Peyer's patch (tissue), 4 donors: ENCODE results near the gene MECR. TPM values are rescaled to one million over a fixed set of nuclear protein-coding genes. Genes with fewer than 3 reads are reported as not detected.

Experiments
- DNase-seq, 3 donors: peaks; one replicate each; pipeline ENCODE4 v3.0.0-alpha.2; 2017 to 2019
- H3K27ac ChIP-seq, 4 donors: fragments of 200-600 bp; sonication (generic); one replicate each; pipeline ENCODE4 v1.5.1; 2016 to 2019
- H3K27me3 ChIP-seq, 2 donors: fragments of 200-600 bp; sonication (generic); one replicate each; pipeline ENCODE4 v1.5.1; 2019
- H3K36me3 ChIP-seq, 3 donors: fragments of 200-600 bp; sonication (generic); one replicate each; pipeline ENCODE4 v1.5.1; 2016 to 2019
- H3K4me1 ChIP-seq, 4 donors: fragments of 200-600 bp; sonication (generic); one replicate each; pipeline ENCODE4 v1.5.1; 2016 to 2019
- H3K4me3 ChIP-seq, 4 donors: fragments of 200-600 bp; sonication (generic); 1 replicate in 3 of 4; 2 replicates in 1 of 4; pipeline ENCODE4 v1.5.1; 2016 to 2019; ENCODE audit warnings: mild to moderate bottlenecking in 1 of 4
- H3K9me3 ChIP-seq, 4 donors: fragments of 200-600 bp; sonication (generic); one replicate each; pipeline ENCODE4 v1.5.1; 2016 to 2019; ENCODE audit warnings: mild to moderate bottlenecking in 1 of 4
- POLR2A ChIP-seq, 2 donors: fragments of 450-650 bp; IDR thresholded peaks; one replicate each; pipeline ENCODE4 v1.5.1; 2017; ENCODE audit warnings: antibody characterized with exemption in 2 of 2, mild to moderate bottlenecking in 2 of 2, moderate library complexity in 2 of 2
- total RNA-seq, 4 donors: library from RNA; depleted of rRNA; stranded (reverse); fragments of >200 nt; gene quantifications; one replicate each; pipeline ENCODE4 v1.1.0, GENCODE V29; 2016
- TF ChIP-seq, protein P1 (sequence below), 6 experiments: fragments of 450-650 bp in 4 of 6; fragments of 200-600 bp in 2 of 6; sonication (generic) in 1 of 6; IDR thresholded peaks; one replicate each; pipeline ENCODE4 v1.5.1; 2017 to 2019; ENCODE audit warnings: antibody characterized with exemption in 6 of 6, mild to moderate bottlenecking in 3 of 6, moderate library complexity in 1 of 6

Gene MECR
- total RNA-seq, 4 donors from 2014 or later: 9.3 to 31.4 (median 19.1) TPM

DNA sequence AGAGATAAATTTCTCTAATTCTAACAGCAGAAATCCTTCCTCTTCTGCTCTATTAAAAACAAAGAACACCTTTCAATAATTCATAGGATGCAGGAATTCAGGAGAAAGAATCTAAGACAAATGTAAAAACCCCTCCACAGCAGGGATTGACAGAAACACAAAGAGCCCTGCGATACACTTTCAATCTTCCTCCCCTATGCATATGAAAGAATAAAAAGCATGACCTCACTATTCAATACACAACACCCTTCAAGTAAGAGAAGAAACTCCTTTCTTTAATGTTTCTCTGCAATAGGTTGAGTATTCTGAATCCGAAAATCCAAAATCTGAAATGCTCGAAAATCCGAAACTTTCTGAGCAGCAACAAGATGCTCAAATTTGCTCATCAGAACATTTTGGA lies 66.1 kb downstream of the MECR start:
- Histone ChIP-seq H3K27ac (no peak overlapping the region), H3K36me3 (peaks cover 0 to 55% (median 0%) of the 10 kb centered on the region in 3 donors)
- no peak for TF ChIP-seq POLR2A (IDR thresholded peaks at IDR 0.05)
- TF ChIP-seq, protein P1, sequence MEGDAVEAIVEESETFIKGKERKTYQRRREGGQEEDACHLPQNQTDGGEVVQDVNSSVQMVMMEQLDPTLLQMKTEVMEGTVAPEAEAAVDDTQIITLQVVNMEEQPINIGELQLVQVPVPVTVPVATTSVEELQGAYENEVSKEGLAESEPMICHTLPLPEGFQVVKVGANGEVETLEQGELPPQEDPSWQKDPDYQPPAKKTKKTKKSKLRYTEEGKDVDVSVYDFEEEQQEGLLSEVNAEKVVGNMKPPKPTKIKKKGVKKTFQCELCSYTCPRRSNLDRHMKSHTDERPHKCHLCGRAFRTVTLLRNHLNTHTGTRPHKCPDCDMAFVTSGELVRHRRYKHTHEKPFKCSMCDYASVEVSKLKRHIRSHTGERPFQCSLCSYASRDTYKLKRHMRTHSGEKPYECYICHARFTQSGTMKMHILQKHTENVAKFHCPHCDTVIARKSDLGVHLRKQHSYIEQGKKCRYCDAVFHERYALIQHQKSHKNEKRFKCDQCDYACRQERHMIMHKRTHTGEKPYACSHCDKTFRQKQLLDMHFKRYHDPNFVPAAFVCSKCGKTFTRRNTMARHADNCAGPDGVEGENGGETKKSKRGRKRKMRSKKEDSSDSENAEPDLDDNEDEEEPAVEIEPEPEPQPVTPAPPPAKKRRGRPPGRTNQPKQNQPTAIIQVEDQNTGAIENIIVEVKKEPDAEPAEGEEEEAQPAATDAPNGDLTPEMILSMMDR (IDR thresholded peaks at IDR 0.05): no peak

DNA sequence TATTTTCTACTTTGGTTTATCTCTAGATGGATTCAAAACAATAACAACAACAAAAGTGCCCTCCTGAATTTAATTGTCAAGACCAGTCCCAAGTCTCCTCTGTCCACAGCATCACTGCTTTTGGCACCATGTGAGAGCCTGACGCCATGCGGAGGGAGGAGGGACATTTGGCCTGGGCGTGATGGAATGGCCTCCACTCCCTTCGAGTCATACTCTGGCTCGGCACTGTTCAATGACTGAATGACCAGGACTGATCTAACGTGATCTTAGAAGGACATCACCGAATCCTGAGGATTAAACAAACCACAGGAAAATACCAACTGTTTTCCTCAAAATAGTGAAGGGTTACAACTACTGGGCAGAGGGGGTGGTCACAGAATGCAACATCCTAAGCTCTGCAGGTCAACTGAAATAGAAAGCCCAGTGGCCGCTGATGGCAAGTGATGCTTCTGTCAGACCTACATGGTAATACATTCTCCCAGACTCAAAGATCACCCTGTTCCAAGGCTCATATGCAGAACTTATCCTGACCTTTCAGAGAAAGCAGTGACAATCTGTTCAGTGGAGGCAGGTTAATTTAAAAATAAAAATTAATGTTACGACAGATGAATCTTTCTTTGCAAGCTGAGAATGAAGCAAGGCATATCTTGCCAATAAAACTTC lies 68.1 kb downstream of the MECR start:
- Histone ChIP-seq H3K4me1 (peaks cover 0 to 43% (median 3%) of the 10 kb centered on the region in 4 donors), H3K9me3 (no peaks in the 10 kb centered on the region), H3K27me3 (no peaks in the 10 kb centered on the region), H3K36me3 (peaks cover 0 to 75% (median 0%) of the 10 kb centered on the region in 3 donors), H3K27ac (no peak overlapping the region), H3K4me3 (no peak overlapping the region)
- DNase-seq: no peak
- no peak for TF ChIP-seq POLR2A (IDR thresholded peaks at IDR 0.05)
- TF ChIP-seq, protein P1 (IDR thresholded peaks at IDR 0.05): no peak

More for the DNA sequence above, 66.1 kb downstream of the MECR start:
- Histone ChIP-seq H3K27me3 (no peaks in the 10 kb centered on the region), H3K4me1 (peaks cover 0 to 57% (median 3%) of the 10 kb centered on the region in 4 donors), H3K4me3 (no peak overlapping the region), H3K9me3 (no peaks in the 10 kb centered on the region)
- DNase-seq: no peak

DNA sequence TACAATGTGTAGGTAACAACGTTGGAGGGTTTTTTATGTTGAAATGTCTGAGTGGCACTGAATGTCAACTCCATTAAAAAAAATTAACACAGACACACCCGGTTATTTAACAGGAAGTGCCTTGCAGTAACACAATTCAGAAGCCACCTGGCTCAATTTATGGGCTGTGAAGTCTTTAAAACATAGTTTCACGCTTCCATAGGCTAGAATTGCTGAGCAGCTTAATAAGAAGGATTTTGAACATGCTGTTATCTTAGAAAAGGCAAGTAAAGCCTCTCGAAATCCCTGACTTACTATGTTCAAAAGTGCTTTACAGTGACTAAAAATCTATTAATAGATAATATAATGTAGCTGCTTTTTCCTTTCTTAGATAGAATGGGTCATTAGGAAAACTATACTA lies 68.7 kb downstream of the MECR start:
- Histone ChIP-seq H3K4me1 (peaks cover 0 to 43% (median 3%) of the 10 kb centered on the region in 4 donors), H3K27ac (no peak overlapping the region), H3K27me3 (no peaks in the 10 kb centered on the region), H3K4me3 (no peak overlapping the region), H3K36me3 (peaks cover 0 to 76% (median 0%) of the 10 kb centered on the region in 3 donors), H3K9me3 (no peaks in the 10 kb centered on the region)
- DNase-seq: no peak
- no peak for TF ChIP-seq POLR2A (IDR thresholded peaks at IDR 0.05)
- TF ChIP-seq, protein P1 (IDR thresholded peaks at IDR 0.05): no peak

DNA sequence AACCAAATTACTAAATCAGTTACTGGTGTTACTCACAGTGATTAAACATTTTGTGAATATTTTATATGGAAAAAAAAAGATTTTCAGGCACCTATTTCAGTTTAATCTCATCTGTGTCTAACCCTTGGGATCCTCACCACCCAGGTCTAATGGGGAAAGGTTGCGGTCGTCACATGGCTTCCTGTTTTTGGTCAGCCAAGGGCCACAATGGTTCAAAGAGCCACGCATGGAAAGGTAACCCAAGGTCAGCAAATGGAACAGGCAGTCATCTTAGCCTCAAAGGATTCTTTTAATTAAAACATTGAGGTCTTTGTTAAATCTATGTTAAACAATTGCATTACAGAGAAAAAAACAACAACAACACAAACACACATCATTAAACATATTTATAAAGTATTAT lies 71.0 kb downstream of the MECR start:
- DNase-seq: no peak
- TF ChIP-seq POLR2A (IDR thresholded peaks at IDR 0.05): no peak
- TF ChIP-seq, protein P1 (IDR thresholded peaks at IDR 0.05): no peak
- Histone ChIP-seq H3K27me3 (no peaks in the 10 kb centered on the region), H3K4me3 (no peak overlapping the region), H3K9me3 (no peaks in the 10 kb centered on the region), H3K4me1 (peaks cover 0 to 29% (median 0%) of the 10 kb centered on the region in 4 donors), H3K36me3 (peaks cover 0 to 74% (median 0%) of the 10 kb centered on the region in 3 donors), H3K27ac (no peak overlapping the region)

DNA sequence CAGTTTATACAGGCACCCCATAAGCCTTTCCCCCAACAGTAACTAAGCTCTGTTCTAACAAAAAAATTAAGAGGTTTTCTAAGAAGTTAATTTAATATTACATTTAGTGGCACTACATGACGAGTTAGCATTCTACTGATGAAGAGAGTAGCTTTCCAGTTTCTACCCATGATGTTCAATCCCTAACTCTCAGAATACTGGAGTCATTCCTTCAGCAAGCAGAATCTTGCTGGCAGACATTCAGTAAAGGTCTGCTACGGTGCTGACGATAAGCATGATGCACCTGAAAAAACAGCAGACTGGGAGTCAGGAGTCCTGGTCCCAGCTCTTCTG lies 73.5 kb downstream of the MECR start:
- no peak for DNase-seq
- Histone ChIP-seq H3K4me1 (peaks cover 0 to 16% (median 0%) of the 10 kb centered on the region in 4 donors), H3K4me3 (no peak overlapping the region), H3K27ac (no peak overlapping the region), H3K9me3 (no peaks in the 10 kb centered on the region), H3K36me3 (peaks cover 0 to 80% (median 0%) of the 10 kb centered on the region in 3 donors), H3K27me3 (no peaks in the 10 kb centered on the region)
- TF ChIP-seq, protein P1 (IDR thresholded peaks at IDR 0.05): no peak
- TF ChIP-seq POLR2A (IDR thresholded peaks at IDR 0.05): no peak
